Panc1 (cell line): ENCODE results near the gene HMG20B. TPM values are rescaled to one million over a fixed set of nuclear protein-coding genes. Genes with fewer than 3 reads are reported as not detected.

Experiments used
- ATAC-seq: fragments of 200-7000 bp; cut with Tn5 transposase; 2 replicates; pipeline ENCODE4 v1.9.1; 2020; ENCODE audit warnings: mild to moderate bottlenecking, moderate library complexity
- BruUV-seq: library from RNA; stranded (reverse); fragments of 400-500 nt; replicated peaks from 2 replicates; lab custom pipeline; 2021; lab: Mats Ljungman, UMichigan
- CTCF ChIA-PET: fragments of 300-600 bp; sonication (Branson Sonifier 250); formaldehyde crosslinking; loops from one replicate; lab custom pipeline; 2022; ENCODE audit warnings: antibody characterized with exemption; lab: Charles Lee
- POLR2A ChIA-PET: fragments of 300-600 bp; sonication (Branson Sonifier 250); formaldehyde crosslinking; loops from one replicate; lab custom pipeline; 2022; ENCODE audit warnings: antibody characterized with exemption; lab: Charles Lee
- DNase-seq: peaks from one replicate; pipeline ENCODE4 v3.0.0-alpha.2; 2010; ENCODE audit warnings: low read depth, low spot score
- H3K27ac ChIP-seq: 2 replicates; pipeline ENCODE4 v1.5.1; 2011; ENCODE audit warnings: mild to moderate bottlenecking, low read length, inconsistent platforms
- H3K27me3 ChIP-seq: fragments of 200-500 bp; sonication (Bioruptor generic); 2 replicates; pipeline ENCODE4 v1.6.0; 2014; ENCODE audit warnings: low read length, inconsistent platforms; ENCODE audit not compliant: control insufficient read depth, insufficient read depth
- H3K36me3 ChIP-seq: fragments of 200-500 bp; sonication (Bioruptor generic); 2 replicates; pipeline ENCODE4 v1.5.1; 2014; ENCODE audit warnings: inconsistent platforms, mild to moderate bottlenecking, low read length, moderate library complexity; ENCODE audit not compliant: control insufficient read depth, insufficient read depth
- H3K4me1 ChIP-seq: 2 replicates; pipeline ENCODE4 v1.5.1; 2011; ENCODE audit warnings: inconsistent platforms, mild to moderate bottlenecking, low read length, moderate library complexity; ENCODE audit not compliant: control insufficient read depth, insufficient read depth
- H3K4me3 ChIP-seq, 2 experiments: 2 replicates each; pipeline ENCODE4 v1.5.1; 2011 to 2012; ENCODE audit warnings: low read depth in 2 of 2, low read length in 2 of 2, mild to moderate bottlenecking in 2 of 2, inconsistent platforms in 1 of 2, moderate library complexity in 1 of 2
- H3K9me3 ChIP-seq: fragments of 200-500 bp; sonication (Bioruptor generic); 2 replicates; pipeline ENCODE4 v1.5.1; 2014; ENCODE audit warnings: low read depth, mild to moderate bottlenecking, inconsistent platforms, low read length, moderate library complexity; ENCODE audit not compliant: control insufficient read depth, insufficient read depth
- POLR2AphosphoS5 ChIP-seq: IDR thresholded peaks from 2 replicates; pipeline ENCODE4 v1.6.1; 2012; ENCODE audit warnings: mild to moderate bottlenecking, low read depth, low read length, moderate library complexity
- SIN3A ChIP-seq: IDR thresholded peaks from 2 replicates; pipeline ENCODE4 v1.6.1; 2012; ENCODE audit warnings: low read depth, mild to moderate bottlenecking, low read length, moderate library complexity, borderline replicate concordance; ENCODE audit not compliant: insufficient read depth
- TCF7L2 ChIP-seq: IDR thresholded peaks from 2 replicates; pipeline ENCODE4 v1.6.1; 2011; ENCODE audit warnings: mild to moderate bottlenecking, low read depth, low read length, inconsistent platforms
- in situ Hi-C: cut with HindIII; loops from 2 replicates; pipeline ENCODE4 v1.10.0; 2016; ENCODE audit warnings: low sequenced_read_pairs, low pct_unique_long_range_greater_than_20kb
- intact Hi-C: fragments of 100-400 bp; cut with micrococcal nuclease; formaldehyde crosslinking; loops from one replicate; pipeline ENCODE4 v1.10.0; 2022; ENCODE audit not compliant: unreplicated experiment
- total RNA-seq: library from RNA; stranded (reverse); gene quantifications from one replicate; pipeline ENCODE4 v1.2.1, GENCODE V29; 2021; ENCODE audit not compliant: unreplicated experiment
- TF ChIP-seq, protein P1 (sequence below): fragments of 450-650 bp; IDR thresholded peaks from 2 replicates; pipeline ENCODE4 v1.5.1; 2017; ENCODE audit warnings: mild to moderate bottlenecking
- TF ChIP-seq, protein P2 (sequence below), 2 experiments: IDR thresholded peaks; 2 replicates each; pipeline ENCODE4 v1.6.1; 2011 to 2012; ENCODE audit warnings: low read depth in 2 of 2, control low read depth in 1 of 2, low read length in 1 of 2, mild to moderate bottlenecking in 1 of 2, moderate library complexity in 1 of 2; ENCODE audit not compliant: insufficient read depth in 1 of 2

Gene HMG20B
- total RNA-seq, 1 experiment from 2014 or later: 74.7 TPM

DNA sequence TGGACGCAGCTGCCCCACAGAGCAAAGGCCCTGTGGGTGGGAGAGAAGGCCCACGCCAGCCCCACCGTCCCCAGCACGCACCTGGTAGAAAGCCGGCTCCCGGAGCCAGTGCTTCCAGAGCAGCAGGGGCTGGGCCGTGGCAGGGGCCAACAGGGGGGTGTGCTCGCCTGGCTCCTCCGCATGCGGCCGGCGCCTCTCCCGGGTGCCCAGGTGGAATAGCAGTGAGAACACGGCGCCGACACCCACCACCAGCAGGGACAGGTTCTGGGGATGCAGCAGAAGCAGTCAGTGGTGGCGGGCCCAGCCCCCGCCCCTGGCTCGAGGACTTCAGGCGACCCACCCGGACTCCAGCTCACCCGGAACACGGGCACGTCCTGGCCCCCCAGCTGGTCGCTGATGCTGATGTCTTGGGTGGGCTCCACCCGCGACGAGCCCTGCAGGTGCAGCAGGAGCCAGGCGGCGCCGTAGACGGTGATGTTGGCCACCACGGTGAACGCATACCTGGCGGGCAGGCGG, 24.9 kb upstream of the HMG20B start:
- 0 out of 2 replicates have a peak, but pooled peaks cover 3% of the 10 kb centered on the region for H3K36me3 ChIP-seq
- ChIA-PET POLR2A (no interaction called here), CTCF (no interaction called here)
- intact Hi-C loops: no loop called here
- H3K4me3 ChIP-seq: no peak overlapping the region
- no peaks in the 10 kb centered on the region for H3K4me1 ChIP-seq
- in situ Hi-C loops: no loop called here
- H3K27ac ChIP-seq: no peak overlapping the region
- no peak for ATAC-seq
- BruUV-seq: no TSS peak
- TF ChIP-seq, protein P1, sequence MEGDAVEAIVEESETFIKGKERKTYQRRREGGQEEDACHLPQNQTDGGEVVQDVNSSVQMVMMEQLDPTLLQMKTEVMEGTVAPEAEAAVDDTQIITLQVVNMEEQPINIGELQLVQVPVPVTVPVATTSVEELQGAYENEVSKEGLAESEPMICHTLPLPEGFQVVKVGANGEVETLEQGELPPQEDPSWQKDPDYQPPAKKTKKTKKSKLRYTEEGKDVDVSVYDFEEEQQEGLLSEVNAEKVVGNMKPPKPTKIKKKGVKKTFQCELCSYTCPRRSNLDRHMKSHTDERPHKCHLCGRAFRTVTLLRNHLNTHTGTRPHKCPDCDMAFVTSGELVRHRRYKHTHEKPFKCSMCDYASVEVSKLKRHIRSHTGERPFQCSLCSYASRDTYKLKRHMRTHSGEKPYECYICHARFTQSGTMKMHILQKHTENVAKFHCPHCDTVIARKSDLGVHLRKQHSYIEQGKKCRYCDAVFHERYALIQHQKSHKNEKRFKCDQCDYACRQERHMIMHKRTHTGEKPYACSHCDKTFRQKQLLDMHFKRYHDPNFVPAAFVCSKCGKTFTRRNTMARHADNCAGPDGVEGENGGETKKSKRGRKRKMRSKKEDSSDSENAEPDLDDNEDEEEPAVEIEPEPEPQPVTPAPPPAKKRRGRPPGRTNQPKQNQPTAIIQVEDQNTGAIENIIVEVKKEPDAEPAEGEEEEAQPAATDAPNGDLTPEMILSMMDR: peak; percentile 48; the same call in 1 of the 2 replicates
- TF ChIP-seq POLR2AphosphoS5: no peak
- no peaks in the 10 kb centered on the region for H3K27me3 ChIP-seq
- DNase-seq: no peak
- no peaks in the 10 kb centered on the region for H3K9me3 ChIP-seq

DNA sequence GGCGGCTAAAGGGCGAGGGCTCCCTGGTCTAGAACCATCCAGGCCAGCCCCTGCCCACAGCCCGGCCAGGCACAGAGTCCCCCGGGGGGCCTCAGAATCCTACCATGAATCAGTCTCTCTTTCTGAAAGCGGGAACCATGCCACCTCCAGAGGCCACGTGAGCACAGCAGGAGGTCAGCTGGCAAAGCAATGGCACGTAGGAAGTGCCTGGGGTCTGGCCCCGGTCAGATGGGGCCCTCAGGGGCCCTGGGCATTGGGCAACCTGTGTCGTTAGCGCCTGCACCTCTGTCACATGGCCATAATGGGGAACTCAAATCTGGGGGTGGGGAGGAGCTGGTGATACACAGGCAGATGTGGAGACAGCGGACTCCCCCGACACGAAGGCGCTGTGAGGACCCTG, 24.1 kb upstream of the HMG20B start:
- ATAC-seq (no peak), DNase-seq (no peak)
- intact Hi-C loops (no loop called here), in situ Hi-C loops (no loop called here)
- no TSS peak for BruUV-seq
- no peaks in the 10 kb centered on the region for H3K4me1 ChIP-seq
- TF ChIP-seq, protein P1: no peak
- TF ChIP-seq SIN3A (no peak), TCF7L2 (no peak), POLR2AphosphoS5 (no peak)
- TF ChIP-seq, protein P2, sequence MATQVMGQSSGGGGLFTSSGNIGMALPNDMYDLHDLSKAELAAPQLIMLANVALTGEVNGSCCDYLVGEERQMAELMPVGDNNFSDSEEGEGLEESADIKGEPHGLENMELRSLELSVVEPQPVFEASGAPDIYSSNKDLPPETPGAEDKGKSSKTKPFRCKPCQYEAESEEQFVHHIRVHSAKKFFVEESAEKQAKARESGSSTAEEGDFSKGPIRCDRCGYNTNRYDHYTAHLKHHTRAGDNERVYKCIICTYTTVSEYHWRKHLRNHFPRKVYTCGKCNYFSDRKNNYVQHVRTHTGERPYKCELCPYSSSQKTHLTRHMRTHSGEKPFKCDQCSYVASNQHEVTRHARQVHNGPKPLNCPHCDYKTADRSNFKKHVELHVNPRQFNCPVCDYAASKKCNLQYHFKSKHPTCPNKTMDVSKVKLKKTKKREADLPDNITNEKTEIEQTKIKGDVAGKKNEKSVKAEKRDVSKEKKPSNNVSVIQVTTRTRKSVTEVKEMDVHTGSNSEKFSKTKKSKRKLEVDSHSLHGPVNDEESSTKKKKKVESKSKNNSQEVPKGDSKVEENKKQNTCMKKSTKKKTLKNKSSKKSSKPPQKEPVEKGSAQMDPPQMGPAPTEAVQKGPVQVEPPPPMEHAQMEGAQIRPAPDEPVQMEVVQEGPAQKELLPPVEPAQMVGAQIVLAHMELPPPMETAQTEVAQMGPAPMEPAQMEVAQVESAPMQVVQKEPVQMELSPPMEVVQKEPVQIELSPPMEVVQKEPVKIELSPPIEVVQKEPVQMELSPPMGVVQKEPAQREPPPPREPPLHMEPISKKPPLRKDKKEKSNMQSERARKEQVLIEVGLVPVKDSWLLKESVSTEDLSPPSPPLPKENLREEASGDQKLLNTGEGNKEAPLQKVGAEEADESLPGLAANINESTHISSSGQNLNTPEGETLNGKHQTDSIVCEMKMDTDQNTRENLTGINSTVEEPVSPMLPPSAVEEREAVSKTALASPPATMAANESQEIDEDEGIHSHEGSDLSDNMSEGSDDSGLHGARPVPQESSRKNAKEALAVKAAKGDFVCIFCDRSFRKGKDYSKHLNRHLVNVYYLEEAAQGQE (IDR thresholded peaks at IDR 0.05; ENCODE audit: insufficient read depth in 1 of 2, low read depth in 2 of 2, low read length in 1 of 2): no peak
- CTCF ChIA-PET: no interaction called here
- H3K4me3 ChIP-seq: no peak overlapping the region
- H3K36me3 ChIP-seq: 0 out of 2 replicates have a peak, but pooled peaks cover 3% of the 10 kb centered on the region
- POLR2A ChIA-PET: no interaction called here
- H3K9me3 ChIP-seq: no peaks in the 10 kb centered on the region
- no peaks in the 10 kb centered on the region for H3K27me3 ChIP-seq
- no peak overlapping the region for H3K27ac ChIP-seq
